ENCODE data around the gene TRABD2A.

TRABD2A gene

DNA sequence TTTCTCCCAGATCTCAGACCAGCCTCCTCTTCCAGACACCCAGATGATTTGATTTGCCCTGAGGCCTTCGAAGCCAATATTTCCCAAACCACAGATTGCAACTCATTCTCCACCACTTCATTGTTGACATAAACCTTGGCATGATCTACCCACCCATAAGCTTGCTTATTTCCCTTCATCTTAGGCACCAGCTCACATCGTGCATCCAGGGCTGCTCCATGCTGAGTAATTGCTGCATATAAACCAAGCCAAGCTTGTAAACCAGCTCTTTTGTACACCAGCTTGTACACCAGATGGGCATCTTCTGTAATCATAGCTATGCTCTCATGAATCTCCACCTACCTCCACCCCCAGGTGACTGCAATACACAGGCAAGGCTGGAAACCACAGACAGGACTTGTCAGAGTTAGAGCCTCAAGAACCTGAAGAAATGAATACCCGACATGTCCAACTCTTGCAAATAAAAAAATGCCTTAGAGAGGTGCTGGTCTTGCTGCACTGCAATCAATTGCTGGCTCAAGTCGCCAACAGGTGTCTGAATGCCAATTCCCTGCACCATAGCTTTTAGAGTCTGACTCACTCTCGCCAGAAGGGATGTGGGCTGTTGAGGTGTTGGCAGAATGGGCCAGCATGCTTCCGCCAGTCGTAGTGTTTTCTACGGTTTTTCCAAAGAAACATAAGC lies 31.5 kb downstream of the TRABD2A start:
- DNase-seq = no peak

- no peak for DNase-seq
Observed at GRCh38 chr2:84847326-84848050, 33.4 kb downstream of the TRABD2A start.

DNA sequence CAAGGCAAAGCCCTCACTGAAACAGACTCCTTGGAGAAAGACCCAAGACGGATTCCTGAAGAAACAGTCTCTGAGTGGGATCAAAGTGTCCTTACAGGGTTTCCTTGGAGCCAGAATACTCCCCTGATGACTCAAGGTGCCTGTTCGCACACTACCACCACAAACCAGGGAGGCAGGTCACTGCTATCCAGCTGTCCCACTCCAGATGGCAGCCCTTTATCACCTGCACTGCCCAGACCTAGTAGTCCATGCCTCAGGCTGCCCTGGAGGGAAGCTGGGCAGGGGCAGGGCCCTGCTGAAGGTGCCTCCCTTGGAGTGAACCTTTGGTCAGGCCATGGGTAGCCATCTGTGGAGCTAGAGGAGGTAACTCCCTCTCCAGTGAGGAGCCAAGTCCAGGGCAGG lies 34.1 kb downstream of the TRABD2A start:
- DNase-seq = no peak

DNA sequence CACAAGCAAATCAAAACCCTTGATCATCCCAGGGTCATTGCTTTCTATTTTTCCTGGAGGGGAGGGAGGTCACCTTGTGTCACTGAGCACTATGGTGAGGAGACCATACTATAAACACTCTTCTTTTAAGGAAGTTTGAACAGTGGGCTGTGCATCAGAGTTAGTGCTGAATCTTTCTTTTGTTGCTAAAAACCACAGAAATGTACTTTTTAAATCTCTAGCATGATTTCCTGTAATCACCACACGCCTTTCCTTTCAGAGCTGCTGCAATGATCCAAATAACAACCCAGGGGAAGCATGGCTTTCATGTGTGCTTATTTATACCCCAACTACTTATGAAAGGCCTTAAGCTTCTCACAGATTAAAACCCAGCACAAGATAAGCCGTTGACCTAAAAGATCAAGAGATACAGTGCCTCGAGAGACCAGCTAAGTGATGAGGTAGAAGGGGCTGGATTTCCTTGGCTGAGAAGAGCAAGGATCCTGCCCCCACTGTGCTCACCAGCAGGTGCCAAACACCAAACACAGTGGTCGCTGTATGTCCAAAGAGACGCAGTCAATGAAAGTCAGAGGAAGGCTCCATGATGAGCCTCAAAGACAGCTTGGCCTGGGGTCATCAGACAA lies 34.7 kb downstream of the TRABD2A start:
- no peak for DNase-seq

DNA sequence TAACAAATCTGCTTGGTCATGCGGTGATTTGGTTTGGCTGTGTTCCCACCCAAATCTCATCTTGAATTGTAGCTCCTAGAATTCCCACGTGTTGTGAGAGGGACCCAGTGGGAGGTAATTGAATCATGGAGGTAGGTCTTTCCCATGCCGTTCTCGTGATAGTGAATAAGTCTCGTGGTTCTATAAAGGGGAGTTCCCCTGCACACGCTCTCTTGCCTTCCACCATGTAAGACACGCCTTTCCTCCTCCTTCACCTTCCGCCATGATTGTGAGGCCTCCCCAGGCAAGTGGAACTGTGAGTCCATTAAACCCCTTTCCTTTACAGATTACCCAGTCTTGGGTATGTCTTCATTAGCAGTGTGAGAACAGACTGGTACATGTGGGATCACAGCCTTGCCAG lies 36.7 kb downstream of the TRABD2A start:
- DNase-seq = no peak

GRCh38 chr2:84841577-84841976 lies 39.3 kb downstream of the TRABD2A start:
- DNase-seq = no peak

DNA sequence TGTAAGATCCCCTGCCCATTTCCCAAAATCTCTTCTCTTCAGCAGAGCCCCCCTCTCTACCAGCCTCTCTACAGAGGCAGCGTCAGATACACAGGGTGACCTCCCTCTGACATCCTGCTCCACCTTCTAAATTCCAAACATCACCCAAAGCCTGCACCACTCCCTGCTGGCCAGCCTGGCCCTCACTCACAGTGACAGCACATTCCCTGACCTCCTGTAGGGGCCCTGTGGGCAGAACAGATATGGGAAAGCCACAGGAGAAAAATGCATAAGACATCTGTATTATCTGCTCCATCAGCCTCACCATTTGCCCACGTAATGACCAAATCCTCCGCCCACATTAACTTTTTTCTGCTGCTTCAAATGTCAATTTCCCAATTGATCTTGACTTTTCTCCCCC lies 40.6 kb downstream of the TRABD2A start:
- DNase-seq = no peak

- DNase-seq = no peak
Observed at GRCh38 chr2:84839851-84840250, 41.0 kb downstream of the TRABD2A start.

GRCh38 chr2:84838434-84839145 lies 42.3 kb downstream of the TRABD2A start:
- no peak for DNase-seq

- DNase-seq = no peak
Observed at GRCh38 chr2:84836215-84836614, 44.7 kb downstream of the TRABD2A start.

DNA sequence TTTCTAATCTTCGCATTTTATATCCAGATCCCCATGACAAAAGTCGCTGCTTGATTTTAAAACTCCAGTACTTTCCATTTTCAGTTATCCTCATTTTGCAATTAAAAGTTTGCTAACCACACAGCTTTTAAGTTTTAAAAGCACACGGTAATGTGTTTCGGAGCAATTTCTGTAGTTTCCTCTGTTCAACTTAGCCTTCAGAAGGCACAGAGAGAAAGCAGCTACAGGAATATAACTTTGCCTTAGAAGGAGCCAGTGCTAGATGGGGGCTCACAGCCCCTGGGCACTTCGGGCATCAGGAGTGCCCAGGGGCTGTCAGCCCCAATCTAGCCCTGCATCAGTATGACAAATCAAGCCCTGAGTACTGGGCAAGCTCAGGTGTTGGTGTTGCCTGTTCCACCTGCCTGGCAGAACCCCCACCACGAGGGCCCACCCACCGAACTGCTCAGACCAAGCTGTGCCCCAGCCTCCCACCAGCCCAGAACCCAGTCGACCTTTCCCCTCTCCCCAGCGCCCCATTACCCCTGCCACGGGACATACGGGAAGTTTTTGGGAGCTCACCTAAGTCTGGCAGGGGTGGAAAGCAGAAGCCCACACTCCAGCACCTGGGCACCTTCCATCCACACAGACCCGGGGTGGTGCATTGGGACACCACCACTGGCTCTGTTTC lies 47.3 kb downstream of the TRABD2A start:
- DNase-seq = no peak

DNA sequence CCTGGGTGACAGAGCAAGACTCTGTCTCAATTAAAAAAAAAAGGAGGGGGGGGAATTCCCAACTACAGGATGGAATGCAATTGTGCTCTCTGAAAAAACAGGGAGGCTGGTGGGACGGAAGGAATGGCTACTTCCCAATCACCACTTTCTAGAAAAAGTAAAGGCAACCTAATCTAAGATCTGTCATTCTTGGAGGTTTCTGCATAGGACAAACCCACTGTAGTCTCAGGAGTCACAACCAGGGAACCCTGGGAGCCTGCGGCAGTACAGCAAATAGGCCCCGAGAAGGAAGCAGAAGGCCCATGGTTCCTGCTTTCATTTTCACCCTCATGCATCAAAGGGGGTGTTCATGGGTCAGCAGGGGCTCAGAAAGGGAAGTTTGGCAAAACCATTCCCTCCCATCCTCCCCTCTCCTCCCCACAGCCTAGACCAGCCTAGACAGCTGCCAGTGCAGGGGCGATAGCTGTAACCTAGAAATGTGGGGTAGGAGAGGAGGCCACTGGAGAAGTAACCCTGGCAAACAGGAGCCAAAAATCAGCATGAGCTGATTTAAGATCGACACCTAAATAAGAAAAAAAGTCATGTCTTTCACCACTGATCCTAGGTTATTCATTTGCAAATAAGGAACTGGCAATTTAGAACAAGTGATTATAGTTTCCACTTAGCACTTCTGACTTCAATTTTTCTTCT lies 48.0 kb downstream of the TRABD2A start:
- peak; percentile 35 for DNase-seq

GRCh38 chr2:84830758-84831500 lies 50.0 kb downstream of the TRABD2A start:
- no peak for DNase-seq

DNA sequence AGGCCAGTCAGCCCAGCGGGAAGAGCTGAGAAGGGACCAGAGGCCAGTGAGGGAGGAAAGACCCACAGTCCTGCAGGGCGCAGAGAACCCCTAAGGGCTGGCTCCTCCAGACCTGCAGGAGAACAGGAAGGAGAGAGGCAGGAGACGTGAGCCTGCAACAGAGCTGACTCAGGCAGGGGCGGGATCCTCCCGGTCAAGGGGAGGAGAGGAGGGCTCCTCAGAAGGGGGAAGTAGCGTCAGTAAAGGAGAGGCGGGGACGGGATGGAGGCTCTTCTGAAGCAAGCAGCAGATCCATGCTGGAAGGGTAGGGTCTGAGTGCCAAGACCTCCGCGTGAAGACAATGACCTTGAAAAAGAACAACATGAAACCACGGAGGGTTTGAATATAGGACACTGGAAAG lies 50.8 kb downstream of the TRABD2A start:
- peak; percentile 6 for DNase-seq

- DNase-seq = no peak
Observed at GRCh38 chr2:84829693-84830092, 51.2 kb downstream of the TRABD2A start.

DNA sequence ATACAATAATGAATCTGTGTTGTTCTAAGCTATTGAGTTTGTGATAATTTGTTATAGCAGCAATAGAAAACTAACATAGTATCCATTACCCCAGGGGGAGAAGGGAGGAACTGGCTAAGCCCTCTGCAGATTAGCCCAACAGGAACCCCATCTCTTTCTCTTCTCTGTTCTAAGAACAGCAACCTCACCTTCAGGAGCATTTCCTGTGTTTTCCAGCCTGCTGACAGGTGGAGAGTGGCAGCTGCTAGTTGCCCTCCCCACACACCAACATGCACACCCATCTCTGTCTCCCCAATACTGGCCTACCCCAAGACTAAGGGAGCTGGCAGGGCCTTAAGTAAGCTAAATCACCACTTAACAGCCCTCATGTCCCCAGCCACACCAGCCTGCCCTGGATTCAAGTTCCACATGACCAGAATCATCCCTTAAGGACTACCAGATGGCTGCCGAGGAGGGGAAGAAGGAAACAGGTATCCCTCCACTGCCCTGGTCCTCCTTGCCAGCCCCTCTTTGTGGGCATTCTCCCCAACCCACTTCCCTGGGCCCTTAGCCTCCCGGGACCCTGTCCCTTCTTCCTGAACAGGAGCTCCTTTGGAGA lies 52.8 kb downstream of the TRABD2A start:
- no peak for DNase-seq

- no peak for DNase-seq
Observed at GRCh38 chr2:84823788-84824187, 57.1 kb downstream of the TRABD2A start.

DNA sequence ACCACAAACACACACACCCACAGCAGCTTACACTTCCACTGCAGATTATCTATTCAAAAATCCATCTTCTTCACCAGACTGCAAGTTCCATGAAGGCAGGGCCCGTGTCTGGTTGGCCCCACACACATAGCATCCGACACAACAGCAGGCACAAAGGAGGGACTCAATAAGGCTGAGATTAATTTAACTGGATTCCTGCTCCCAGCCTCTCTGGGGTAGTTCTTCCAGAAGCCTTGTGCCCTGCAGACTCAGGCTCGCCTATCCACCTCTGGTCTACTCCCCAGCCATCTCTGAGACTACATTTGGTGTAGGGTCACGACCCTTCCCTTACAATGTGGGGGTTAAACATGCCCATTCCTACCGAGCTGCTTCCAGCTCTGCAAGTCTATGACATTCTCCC lies 57.7 kb downstream of the TRABD2A start:
- DNase-seq = no peak

- DNase-seq = no peak
Observed at GRCh38 chr2:84821806-84822205, 59.1 kb downstream of the TRABD2A start.

DNA sequence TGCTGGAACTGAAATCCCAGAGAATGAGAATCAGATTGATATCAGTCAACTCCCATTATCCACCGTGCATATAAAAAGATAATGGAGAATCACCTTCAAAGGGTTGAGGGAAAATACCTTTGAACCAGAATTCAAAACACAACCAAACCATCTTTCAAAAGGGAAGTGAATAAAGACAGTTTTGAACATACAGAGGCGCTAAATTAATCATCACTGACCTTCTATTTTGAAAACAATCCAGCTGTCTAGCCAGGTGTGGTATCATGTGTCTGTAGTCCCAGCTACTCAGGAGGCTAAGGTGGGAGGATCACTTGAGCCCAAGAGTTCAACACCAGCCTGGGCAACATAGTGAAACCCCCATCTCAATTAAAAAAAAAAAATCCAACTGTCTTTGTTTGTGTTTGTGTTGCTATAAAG lies 63.6 kb downstream of the TRABD2A start:
- DNase-seq = no peak

GRCh38 chr2:84816426-84817026 lies 64.4 kb downstream of the TRABD2A start:
- DNase-seq = no peak
